LoVo (cell line): Measurements from ENCODE around the gene HES4.
"Not testable (repeated sequence)": the region's sequence is repeated elsewhere in the genome, so short reads cannot be mapped to it uniquely, and the experiment has no call there.

Source experiments
- DNase-seq: peaks from one replicate; pipeline ENCODE4 v3.0.0-alpha.2; 2016; ENCODE audit warnings: low spot score

Gene HES4

GRCh38 chr1:997993-998744, 1.7 kb downstream of the HES4 start:
- no peak for DNase-seq

GRCh38 chr1:997713-997992, 2.2 kb downstream of the HES4 start:
- DNase-seq: no peak

- no peak for DNase-seq
These were observed 2.8 kb downstream of the HES4 start for GRCh38 chr1:996851-997712.

GRCh38 chr1:995665-996633, 3.9 kb downstream of the HES4 start:
- DNase-seq: no peak

GRCh38 chr1:994546-994945, 5.4 kb downstream of the HES4 start:
- DNase-seq: not testable (repeated sequence)

GRCh38 chr1:993379-993995, 6.4 kb downstream of the HES4 start:
- DNase-seq: no peak

GRCh38 chr1:992362-992761, 7.5 kb downstream of the HES4 start:
- DNase-seq: no peak

- no peak for DNase-seq
These were observed 8.0 kb downstream of the HES4 start for GRCh38 chr1:991895-992294.

- DNase-seq: not testable (repeated sequence)
These were observed 8.6 kb downstream of the HES4 start for GRCh38 chr1:991275-991674.

GRCh38 chr1:988061-988460, 11.8 kb downstream of the HES4 start:
- DNase-seq: not testable (repeated sequence)

- DNase-seq: no peak
These were observed 14.8 kb downstream of the HES4 start for GRCh38 chr1:985126-985525.

- no peak for DNase-seq
These were observed 15.5 kb downstream of the HES4 start for GRCh38 chr1:984476-984814.

- DNase-seq: no peak
These were observed 16.0 kb downstream of the HES4 start for GRCh38 chr1:983798-984475.

- DNase-seq: no peak
These were observed 17.0 kb downstream of the HES4 start for GRCh38 chr1:982765-983436.

GRCh38 chr1:981955-982558, 17.8 kb downstream of the HES4 start, which contains the start of gene PERM1:
TSS of gene PERM1 (minus strand) at chr1:982093. CDS start at chr1:981029, 1,064 bp downstream.
- DNase-seq: no peak

GRCh38 chr1:981491-981954, 18.4 kb downstream of the HES4 start:
- DNase-seq: no peak

- no peak for DNase-seq
These were observed 19.1 kb downstream of the HES4 start for GRCh38 chr1:980602-981395.

GRCh38 chr1:980137-980571, 19.7 kb downstream of the HES4 start:
- DNase-seq: no peak

- DNase-seq: no peak
These were observed 20.2 kb downstream of the HES4 start for GRCh38 chr1:979744-980072.
